ENCODE data around the gene LILRB3. TPM values are rescaled to one million over a fixed set of nuclear protein-coding genes. Genes with fewer than 3 reads are reported as not detected.

LILRB3 gene
- total RNA-seq, 4 donors from 2014 or later = 0.51 to 7.1 (median 3.6) TPM; not detected in 1

DNA sequence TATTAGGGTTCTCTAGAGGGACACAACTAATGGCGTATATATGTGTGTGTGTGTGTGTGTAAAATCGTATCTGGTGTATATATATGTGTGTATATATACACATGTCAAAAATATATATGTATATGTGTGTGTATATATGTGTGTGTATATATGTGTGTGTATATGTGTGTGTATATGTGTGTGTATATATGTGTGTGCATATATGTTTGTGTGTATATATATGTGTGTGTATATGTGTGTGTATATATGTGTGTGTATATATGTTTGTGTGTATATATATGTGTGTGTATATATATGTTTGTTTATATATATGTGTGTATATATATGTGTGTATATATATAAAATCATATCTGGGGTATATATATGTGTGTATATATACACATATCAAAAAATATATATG, 39.7 kb upstream of the LILRB3 start:
- no peak for ATAC-seq
- DNase-seq = no peak
- intact Hi-C loops (cut with DNase I; ENCODE audit: low total_unique reads) (no loop called here), in situ Hi-C loops (cut with MboI; ENCODE audit: low sequenced_read_pairs in 4 of 4) (no loop called here)
- TF ChIP-seq CTCF (IDR thresholded peaks at IDR 0.05 in 4 of 5, conservative IDR thresholded peaks at IDR 0.05 in 1 of 5) = no peak
- TF ChIP-seq POLR2A (IDR thresholded peaks at IDR 0.05) = no peak
- Histone ChIP-seq H3K36me3 (no peaks in the 10 kb centered on the region), H3K27ac (no peak overlapping the region), H3K9me3 (no peaks in the 10 kb centered on the region), H3K27me3 (no peaks in the 10 kb centered on the region), H3K4me3 (no peak overlapping the region), H3K4me1 (no peaks in the 10 kb centered on the region)

- TF ChIP-seq CTCF (IDR thresholded peaks at IDR 0.05 in 4 of 5, conservative IDR thresholded peaks at IDR 0.05 in 1 of 5) (no peak), POLR2A (IDR thresholded peaks at IDR 0.05) (no peak)
- intact Hi-C loops (cut with DNase I; ENCODE audit: low total_unique reads) = no loop called here
- Histone ChIP-seq H3K4me3 (no peak overlapping the region), H3K27ac (no peak overlapping the region), H3K9me3 (no peaks in the 10 kb centered on the region), H3K27me3 (no peaks in the 10 kb centered on the region), H3K4me1 (no peaks in the 10 kb centered on the region), H3K36me3 (no peaks in the 10 kb centered on the region)
- ATAC-seq (no peak), DNase-seq (no peak)
- in situ Hi-C loops (cut with MboI; ENCODE audit: low sequenced_read_pairs in 4 of 4) = no loop called here
These were observed 39.3 kb upstream of the LILRB3 start for GRCh38 chr19:54262066-54262465.

DNA sequence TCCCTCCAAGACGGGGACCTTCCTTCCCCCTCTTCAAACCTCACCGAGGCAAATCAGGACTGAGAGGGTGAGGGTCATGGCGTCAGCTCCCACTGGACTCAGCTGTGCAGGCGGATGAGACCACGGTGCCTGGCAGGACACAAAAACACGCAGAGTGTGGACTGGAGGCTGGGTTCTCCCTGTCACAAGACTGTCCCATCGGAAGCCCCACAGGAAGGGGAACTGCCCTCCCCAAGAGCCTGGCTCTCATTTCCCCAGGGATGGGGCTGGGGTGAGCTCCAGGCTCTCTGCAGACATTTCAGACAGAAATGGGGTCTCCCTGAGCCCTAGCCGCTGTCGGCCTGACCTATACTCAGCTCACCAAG, 34.3 kb upstream of the LILRB3 start, which contains the start of gene LILRB5:
TSS of gene LILRB5 (minus strand) at position 158 of the 365 bp plus-strand sequence. CDS start at position 78, 80 bp downstream.
- Histone ChIP-seq H3K27ac (no peak within 1 kb of the TSS), H3K4me1 (no peaks in the 10 kb centered on the region), H3K4me3 (peak within 1 kb of the TSS in 1 of 4 donors; percentile 17), H3K36me3 (no peaks in the 10 kb centered on the region), H3K9me3 (no peaks in the 10 kb centered on the region), H3K27me3 (peaks cover 0 to 12% (median 5%) of the 10 kb centered on the region in 3 donors)
- TF ChIP-seq POLR2A (IDR thresholded peaks at IDR 0.05) (no peak), CTCF (IDR thresholded peaks at IDR 0.05 in 4 of 5, conservative IDR thresholded peaks at IDR 0.05 in 1 of 5) (no peak)
- no peak for DNase-seq
- intact Hi-C loops (cut with DNase I; ENCODE audit: low total_unique reads) = no loop called here
- in situ Hi-C loops (cut with MboI; ENCODE audit: low sequenced_read_pairs in 4 of 4) = no loop called here
- ATAC-seq = no peak

DNA sequence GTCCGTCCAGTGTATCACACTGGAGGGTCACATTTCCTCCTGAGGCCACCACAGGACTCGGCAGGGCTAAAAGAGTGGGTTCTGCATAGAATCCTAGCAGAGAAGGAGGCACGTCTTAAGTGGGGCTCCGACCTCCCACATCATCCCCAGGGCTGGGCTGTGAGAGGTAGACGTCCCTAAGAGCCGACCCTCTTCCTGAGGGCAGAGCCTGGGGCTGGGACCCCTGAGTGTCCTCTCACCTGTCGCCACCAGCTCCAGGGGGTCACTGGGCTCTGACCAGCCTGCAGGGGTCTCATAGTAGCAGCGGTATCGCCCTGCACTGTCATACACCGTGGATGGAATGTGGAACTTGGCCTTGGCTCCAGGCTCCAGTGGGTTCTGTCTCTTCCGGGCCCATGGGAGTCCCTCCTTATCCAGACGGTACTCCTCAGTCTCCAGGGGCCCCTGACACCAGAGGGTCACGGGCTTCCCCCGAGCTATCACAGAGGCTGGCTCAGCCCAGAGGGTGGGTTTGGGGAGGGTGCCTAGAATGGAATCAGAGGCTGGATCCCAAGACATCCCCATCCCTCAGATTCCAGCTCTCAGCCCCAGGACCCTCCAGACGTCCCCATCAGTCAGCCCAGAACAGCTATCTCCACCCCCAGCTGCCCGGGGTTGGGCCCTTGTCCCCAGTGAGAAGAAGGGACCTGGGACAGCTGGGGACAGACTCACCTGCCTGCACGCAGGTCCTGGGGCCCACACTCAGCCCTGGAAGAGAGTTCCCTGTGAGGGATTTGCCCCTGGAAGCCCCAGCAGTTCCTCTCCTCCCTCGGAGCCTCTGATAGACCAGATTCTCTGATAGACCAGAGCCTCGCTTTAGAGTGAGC, 33.7 kb upstream of the LILRB3 start:
- in situ Hi-C loops (cut with MboI; ENCODE audit: low sequenced_read_pairs in 4 of 4) = no loop called here
- H3K27ac ChIP-seq = no peak overlapping the region
- intact Hi-C loops (cut with DNase I; ENCODE audit: low total_unique reads) = no loop called here
- peaks cover 0 to 12% (median 5%) of the 10 kb centered on the region in 3 donors for H3K27me3 ChIP-seq
- TF ChIP-seq CTCF (IDR thresholded peaks at IDR 0.05 in 4 of 5, conservative IDR thresholded peaks at IDR 0.05 in 1 of 5) (no peak), POLR2A (IDR thresholded peaks at IDR 0.05) (no peak)
- no peaks in the 10 kb centered on the region for H3K36me3 ChIP-seq
- no peaks in the 10 kb centered on the region for H3K4me1 ChIP-seq
- DNase-seq (no peak), ATAC-seq (no peak)
- H3K9me3 ChIP-seq = no peaks in the 10 kb centered on the region
- H3K4me3 ChIP-seq = peak overlapping the region in 1 of 4 donors; percentile 17

Measured in gastrocnemius medialis (tissue), 4 donors.